NCI-H1092 treated with DMSO at 0.1 percent for 48 hours (cell line): ENCODE results near the gene NCDN.
A peak's percentile ranks its signal among the peaks of the same experiment; 100 is the strongest.

Experiments
- DNase-seq: peaks from one replicate; lab custom pipeline; 2025; lab: John Stamatoyannopoulos, UW

NCDN gene

GRCh38 chr1:35555212-35555584 lies 2.4 kb upstream of the NCDN start:
- DNase-seq, result no peak

- peak; percentile 97 for DNase-seq
These were observed 1.8 kb upstream of the NCDN start for GRCh38 chr1:35555601-35556477.

GRCh38 chr1:35556484-35557117 lies 998 bp upstream of the NCDN start:
- DNase-seq, result peak; percentile 87

- DNase-seq, result peak; percentile 95
These were observed 435 bp upstream of the NCDN start, which contains the start of gene KIAA0319L for GRCh38 chr1:35557118-35557610. Gene KIAA0319L, minus strand, starts transcription at chr1:35557403. Its CDS starts 2,912 bp downstream, at chr1:35554491.

GRCh38 chr1:35558374-35559316 lies 1.0 kb downstream of the NCDN start:
- DNase-seq, result peak; percentile 40

GRCh38 chr1:35559317-35559944 lies 1.8 kb downstream of the NCDN start:
- no peak for DNase-seq

GRCh38 chr1:35560256-35561225 lies 2.9 kb downstream of the NCDN start:
- DNase-seq, result peak; percentile 16

GRCh38 chr1:35561297-35561971 lies 3.8 kb downstream of the NCDN start:
- DNase-seq, result no peak

GRCh38 chr1:35561972-35562680 lies 4.5 kb downstream of the NCDN start:
- DNase-seq, result no peak

GRCh38 chr1:35563166-35563565 lies 5.6 kb downstream of the NCDN start:
- DNase-seq, result no peak

- peak; percentile 77 for DNase-seq
These were observed 6.7 kb downstream of the NCDN start for GRCh38 chr1:35564037-35564883.

- DNase-seq, result no peak
These were observed 7.5 kb downstream of the NCDN start for GRCh38 chr1:35564884-35565741.

GRCh38 chr1:35565742-35566133 lies 8.1 kb downstream of the NCDN start:
- no peak for DNase-seq

GRCh38 chr1:35567947-35568558 lies 10.5 kb downstream of the NCDN start:
- DNase-seq, result no peak

GRCh38 chr1:35568975-35569395 lies 11.4 kb downstream of the NCDN start:
- DNase-seq, result peak; percentile 73

GRCh38 chr1:35569936-35570335 lies 12.3 kb downstream of the NCDN start:
- no peak for DNase-seq
